H1 (cell line): ENCODE measurements around the gene ANKRD11. TPM values are rescaled to one million over a fixed set of nuclear protein-coding genes. Genes with fewer than 3 reads are reported as not detected.
A peak's percentile ranks its signal among the peaks of the same experiment; 100 is the strongest.

ENCODE experiments used
- CTCF ChIA-PET: fragments of 300-600 bp; sonication (Branson Sonifier 250); formaldehyde crosslinking; loops from one replicate; lab custom pipeline; 2021; ENCODE audit not compliant: partially characterized antibody; lab: Charles Lee
- POLR2A ChIA-PET: fragments of 300-600 bp; sonication (Branson Sonifier 250); formaldehyde crosslinking; loops from one replicate; lab custom pipeline; 2021; ENCODE audit warnings: inconsistent platforms; ENCODE audit not compliant: partially characterized antibody; lab: Charles Lee
- DNase-seq, 2 experiments: peaks; one replicate each; pipeline versions ENCODE4 v3.0.0 to v3.0.0-alpha.2; 2010 to 2022; ENCODE audit warnings: low spot score in 2 of 2, low read depth in 1 of 2, mixed read lengths in 1 of 2
- FAIRE-seq: peaks from 2 replicates; lab custom pipeline; 2011; peaks lifted over from hg19 to GRCh38; lab: Jason Lieb, UNC
- H2AFZ ChIP-seq: 2 replicates; pipeline ENCODE4 v1.8.1; 2012; ENCODE audit warnings: low read length, inconsistent platforms
- H2AK5ac ChIP-seq: 2 replicates; pipeline ENCODE4 v1.6.1; 2013; ENCODE audit warnings: low read depth, low read length
- H2BK120ac ChIP-seq: replicated peaks from 2 replicates; pipeline ENCODE3; 2013; ENCODE audit warnings: low read depth, low read length, inconsistent platforms
- H2BK12ac ChIP-seq: 2 replicates; pipeline ENCODE4 v1.6.1; 2013; ENCODE audit warnings: low read depth, low read length
- H2BK15ac ChIP-seq: 2 replicates; pipeline ENCODE4 v1.6.1; 2013; ENCODE audit warnings: low read length
- H2BK20ac ChIP-seq: 2 replicates; pipeline ENCODE4 v1.6.1; 2013; ENCODE audit warnings: low read length
- H2BK5ac ChIP-seq: 2 replicates; pipeline ENCODE4 v1.6.1; 2013; ENCODE audit warnings: low read depth, low read length
- H3K14ac ChIP-seq: 2 replicates; pipeline ENCODE4 v1.6.1; 2013; ENCODE audit warnings: inconsistent platforms; ENCODE audit not compliant: insufficient read length
- H3K18ac ChIP-seq: 2 replicates; pipeline ENCODE4 v1.6.1; 2013; ENCODE audit warnings: low read length; ENCODE audit errors: extremely low read depth
- H3K23ac ChIP-seq: 2 replicates; pipeline ENCODE4 v1.6.1; 2013; ENCODE audit warnings: inconsistent platforms; ENCODE audit not compliant: insufficient read length
- H3K23me2 ChIP-seq: 2 replicates; pipeline ENCODE4 v1.6.1; 2013; ENCODE audit warnings: low read depth, low read length
- H3K27ac ChIP-seq: 2 replicates; pipeline ENCODE4 v1.6.1; 2011; ENCODE audit warnings: low read depth, low read length, inconsistent platforms
- H3K27me3 ChIP-seq, 4 experiments: replicated peaks in 1 of 4; 1 replicate in 1 of 4; 2 replicates in 3 of 4; pipeline versions ENCODE4 v1.6.1 to v1.8.1; 2011 to 2013; ENCODE audit warnings: low read length in 3 of 4, mild to moderate bottlenecking in 3 of 4, inconsistent platforms in 2 of 4, mixed read lengths in 2 of 4, moderate library complexity in 1 of 4; ENCODE audit not compliant: control insufficient read depth in 3 of 4, insufficient read depth in 3 of 4; ENCODE audit errors: extremely low read depth in 1 of 4
- H3K36me3 ChIP-seq, 4 experiments: 2 replicates each; pipeline versions ENCODE4 v1.6.1 to v1.8.1; 2011 to 2013; ENCODE audit warnings: mild to moderate bottlenecking in 4 of 4, low read length in 3 of 4, moderate library complexity in 2 of 4, control low read depth in 1 of 4, inconsistent platforms in 1 of 4; ENCODE audit not compliant: insufficient read depth in 4 of 4, control insufficient read depth in 2 of 4
- H3K4ac ChIP-seq: replicated peaks from 2 replicates; pipeline ENCODE3; 2013; ENCODE audit warnings: low read length, low read depth, mixed read lengths, inconsistent platforms; ENCODE audit not compliant: insufficient read length
- H3K4me1 ChIP-seq, 4 experiments: replicated peaks in 1 of 4; 1 replicate in 1 of 4; 2 replicates in 3 of 4; pipeline versions ENCODE4 v1.6.1 to v1.8.1; 2011 to 2013; ENCODE audit warnings: low read length in 3 of 4, inconsistent platforms in 2 of 4, mixed read lengths in 1 of 4; ENCODE audit not compliant: insufficient read depth in 4 of 4, control insufficient read depth in 3 of 4
- H3K4me2 ChIP-seq, 2 experiments: 2 replicates each; pipeline versions ENCODE4 v1.6.1 to v1.8.1; 2011 to 2013; ENCODE audit warnings: low read depth in 2 of 2, low read length in 2 of 2, control low read depth in 1 of 2, inconsistent platforms in 1 of 2, mild to moderate bottlenecking in 1 of 2; ENCODE audit not compliant: insufficient read depth in 1 of 2
- H3K4me3 ChIP-seq, 4 experiments: fragments of 200-600, 300-600 bp in 1 of 4; sonication (generic), shearing (Covaris generic), sonication (Bioruptor Twin) in 1 of 4; 2 replicates each; pipeline versions ENCODE4 v1.5.1 to v1.8.1; 2011 to 2016; ENCODE audit warnings: low read length in 4 of 4, low read depth in 3 of 4, control low read depth in 2 of 4, inconsistent platforms in 2 of 4, mild to moderate bottlenecking in 2 of 4, mixed read lengths in 1 of 4, moderate library complexity in 1 of 4; ENCODE audit not compliant: insufficient read depth in 2 of 4; ENCODE audit errors: extremely low read depth in 1 of 4
- H3K56ac ChIP-seq: replicated peaks from 2 replicates; pipeline ENCODE3; 2013; ENCODE audit warnings: low read depth, mild to moderate bottlenecking, mixed read lengths, low read length, inconsistent platforms; ENCODE audit not compliant: insufficient read length
- H3K79me1 ChIP-seq: 2 replicates; pipeline ENCODE4 v1.6.1; 2013; ENCODE audit warnings: low read depth, low read length, control low read depth
- H3K79me2 ChIP-seq, 2 experiments: 2 replicates each; pipeline versions ENCODE4 v1.6.1 to v1.8.1; 2012 to 2013; ENCODE audit warnings: low read length in 2 of 2, mild to moderate bottlenecking in 2 of 2, inconsistent platforms in 1 of 2; ENCODE audit not compliant: insufficient read depth in 2 of 2, control insufficient read depth in 1 of 2
- H3K9ac ChIP-seq, 4 experiments: replicated peaks in 1 of 4; 1 replicate in 1 of 4; 2 replicates in 3 of 4; pipeline versions ENCODE4 v1.6.1 to v1.8.1; 2011 to 2013; ENCODE audit warnings: low read depth in 3 of 4, low read length in 3 of 4, control low read depth in 2 of 4, mild to moderate bottlenecking in 2 of 4, moderate library complexity in 2 of 4, inconsistent platforms in 1 of 4; ENCODE audit errors: extremely low read depth in 1 of 4
- H3K9me3 ChIP-seq, 2 experiments: 2 replicates each; pipeline versions ENCODE4 v1.6.1 to v1.8.1; 2012 to 2013; ENCODE audit warnings: mild to moderate bottlenecking in 2 of 2, moderate library complexity in 2 of 2, control low read depth in 1 of 2, inconsistent platforms in 1 of 2, low read depth in 1 of 2, low read length in 1 of 2, mixed read lengths in 1 of 2; ENCODE audit not compliant: insufficient read depth in 2 of 2
- H4K20me1 ChIP-seq, 2 experiments: replicated peaks in 1 of 2; 2 replicates each; pipeline versions ENCODE3 to v1.8.1; 2011 to 2013; ENCODE audit warnings: inconsistent platforms in 2 of 2, low read length in 2 of 2, mild to moderate bottlenecking in 1 of 2; ENCODE audit not compliant: insufficient read depth in 2 of 2, control insufficient read depth in 1 of 2
- H4K5ac ChIP-seq: 2 replicates; pipeline ENCODE4 v1.6.1; 2013; ENCODE audit warnings: low read length, low read depth, mixed read lengths, inconsistent platforms; ENCODE audit not compliant: insufficient read length
- H4K8ac ChIP-seq: 2 replicates; pipeline ENCODE4 v1.8.0; 2013; ENCODE audit warnings: mild to moderate bottlenecking, moderate library complexity, low read length, inconsistent platforms; ENCODE audit not compliant: insufficient read depth; ENCODE audit errors: extremely low read depth
- H4K91ac ChIP-seq: replicated peaks from 2 replicates; pipeline ENCODE3; 2013; ENCODE audit warnings: low read length, mixed read lengths, inconsistent platforms; ENCODE audit not compliant: insufficient read length
- BACH1 ChIP-seq: IDR thresholded peaks from 2 replicates; pipeline ENCODE4 v1.6.1; 2012; ENCODE audit warnings: low read length, improper control_type of control experiment
- BCL11A ChIP-seq, 2 experiments: IDR thresholded peaks; one replicate each; pipeline ENCODE4 v1.6.1; 2011; ENCODE audit warnings: low read depth in 2 of 2, low read length in 2 of 2, mild to moderate bottlenecking in 2 of 2
- EP300 ChIP-seq, 2 experiments: IDR thresholded peaks; 1 replicate in 1 of 2; 2 replicates in 1 of 2; pipeline ENCODE4 v1.6.1; 2011 to 2012; ENCODE audit warnings: low read depth in 2 of 2, low read length in 2 of 2, mild to moderate bottlenecking in 2 of 2, borderline replicate concordance in 1 of 2, inconsistent platforms in 1 of 2, moderate library complexity in 1 of 2
- HDAC6 ChIP-seq: IDR thresholded peaks from one replicate; pipeline ENCODE4 v1.7.1; 2012; ENCODE audit warnings: low read depth, mild to moderate bottlenecking, inconsistent platforms, low read length, moderate library complexity
- SIN3A ChIP-seq, 2 experiments: IDR thresholded peaks in 1 of 2; conservative IDR thresholded peaks in 1 of 2; 2 replicates each; pipeline ENCODE4 v1.6.1; 2011 to 2012; ENCODE audit warnings: low read length in 2 of 2, improper control_type of control experiment in 1 of 2, low read depth in 1 of 2, mild to moderate bottlenecking in 1 of 2
- SIX5 ChIP-seq: IDR thresholded peaks from 2 replicates; pipeline ENCODE4 v1.6.1; 2011; ENCODE audit warnings: mild to moderate bottlenecking, low read depth, low read length
- SP4 ChIP-seq: IDR thresholded peaks from 2 replicates; pipeline ENCODE4 v1.6.1; 2012; ENCODE audit warnings: low read length, inconsistent platforms
- WGBS, 2 experiments: shearing (Covaris generic) in 1 of 2; methylation state at CpG; one replicate each; pipeline versions ENCODE4 v1.1.6 to v1.1.7; 2013 to 2015; ENCODE audit warnings: low lambda C conversion rate in 2 of 2, mixed read lengths in 2 of 2, inconsistent platforms in 1 of 2, low coverage in 1 of 2, missing lambda C conversion rate in 1 of 2; ENCODE audit not compliant: insufficient replicate concordance in 2 of 2, insufficient coverage in 1 of 2, insufficient read length in 1 of 2; ENCODE audit errors: extremely low coverage in 1 of 2, missing lambda C conversion rate in 1 of 2; 5-methylcytosine and 5-hydroxymethylcytosine counted together
- polyA plus RNA-seq, 7 experiments: library from polyadenylated mRNA; depleted of rRNA in 3 of 7; stranded (reverse) in 5 of 7; unstranded in 2 of 7; fragments of >200 nt in 5 of 7; fragments of 200-250 nt in 2 of 7; gene quantifications; 1 replicate in 5 of 7; 2 replicates in 1 of 7; 4 replicates in 1 of 7; pipeline versions ENCODE4 v1.2.1 to v1.2.3, GENCODE V29; 2011 to 2013; ENCODE audit warnings: missing spikeins in 2 of 7, mixed read lengths in 2 of 7
- total RNA-seq: library from RNA; stranded (reverse); fragmentation: NEBNext Ultra II Directional; extraction: Animal tissue kit (Norgen Biotek cat#: 25700); gene quantifications from 2 replicates; pipeline ENCODE4 v1.2.1, GENCODE V29; 2021
- TF ChIP-seq, protein P1 (sequence below): IDR thresholded peaks from 2 replicates; pipeline ENCODE4 v1.6.1; 2011; ENCODE audit warnings: low read length, improper control_type of control experiment
- TF ChIP-seq, protein P2 (sequence below): IDR thresholded peaks from 2 replicates; pipeline ENCODE4 v1.6.1; 2012; ENCODE audit warnings: low read length, inconsistent platforms
- TF ChIP-seq, protein P3 (sequence below): IDR thresholded peaks from 2 replicates; pipeline ENCODE4 v1.6.1; 2012; ENCODE audit warnings: inconsistent platforms

ANKRD11 gene
- total and polyA plus RNA-seq, 2 of the 8 experiments (the other 6 are each of a cell fraction or from before 2014, with no cell fraction given), result 46.5 to 142 TPM

DNA sequence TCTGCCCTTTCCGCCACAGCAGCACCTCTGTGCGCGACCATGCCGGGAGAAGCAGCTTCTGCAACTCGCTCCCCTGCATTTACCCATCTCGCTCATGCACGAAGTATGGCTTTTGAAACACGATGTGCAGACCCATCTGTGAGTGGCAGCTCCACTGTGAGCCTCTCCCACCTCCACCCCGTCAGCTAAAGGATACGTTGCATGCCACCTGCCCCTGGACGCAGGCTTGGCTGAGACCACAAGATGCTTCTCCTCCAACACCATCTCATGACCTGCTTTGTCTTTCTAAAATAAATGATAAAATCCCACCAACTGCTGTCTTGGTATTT lies 172.0 kb downstream of the ANKRD11 start:
- Histone ChIP-seq H3K18ac (no peak overlapping the region), H3K79me1 (peaks cover 51% of the 10 kb centered on the region), H2BK20ac (no peak overlapping the region), H2AK5ac (no peak overlapping the region), H3K79me2 (peaks cover 4 to 97% of the 10 kb centered on the region in 2 experiments), H3K4me2 (no peak overlapping the region), H4K91ac (no peak overlapping the region), H2BK12ac (0 out of 2 replicates have a peak overlapping the region, but pooled peaks have one; percentile 43), H3K56ac (no peak overlapping the region), H3K4me3 (no peak overlapping the region), H3K23me2 (no peaks in the 10 kb centered on the region), H2BK15ac (no peak overlapping the region), H3K4ac (no peak overlapping the region), H3K14ac (no peak overlapping the region), H3K36me3 (peaks cover 0 to 5% (median 0%) of the 10 kb centered on the region in 4 experiments; a peak in 1 of 8 replicates), H3K27me3 (no peaks in the 10 kb centered on the region), H4K20me1 (peaks cover 58 to 72% of the 10 kb centered on the region in 2 experiments), H2BK120ac (no peak overlapping the region), H3K23ac (no peak overlapping the region), H3K4me1 (peaks cover 13 to 61% (median 36%) of the 10 kb centered on the region in 4 experiments), H3K9ac (no peak overlapping the region), H3K27ac (no peak overlapping the region), H3K9me3 (no peaks in the 10 kb centered on the region), H2AFZ (no peak overlapping the region), H4K5ac (no peak overlapping the region), H2BK5ac (0 out of 2 replicates have a peak overlapping the region, but pooled peaks have one; percentile 79), H4K8ac (no peak overlapping the region)
- POLR2A ChIA-PET, result interaction anchor here (0.6 kb wide), 1 partner anchor 396 kb away, joined by 3 read pairs; no protein-coding TSS in a partner anchor
- 87% methylated on average over 11 of the region's 11 CpGs; no CpG with 5 or more reads in 1 of the 2 experiments for WGBS, 2 experiments
- FAIRE-seq (no peak), DNase-seq (no peak)
- CTCF ChIA-PET, result interaction anchor here (0.9 to 2.2 kb wide), 5 partner anchors 8 to 191 kb away, joined by 3 to 17 read pairs (median 6); no protein-coding TSS in a partner anchor
- no peak for TF ChIP-seq EP300 (IDR thresholded peaks at IDR 0.05; ENCODE audit: borderline replicate concordance in 1 of 2, low read depth in 2 of 2, low read length in 2 of 2)
- TF ChIP-seq, protein P1, sequence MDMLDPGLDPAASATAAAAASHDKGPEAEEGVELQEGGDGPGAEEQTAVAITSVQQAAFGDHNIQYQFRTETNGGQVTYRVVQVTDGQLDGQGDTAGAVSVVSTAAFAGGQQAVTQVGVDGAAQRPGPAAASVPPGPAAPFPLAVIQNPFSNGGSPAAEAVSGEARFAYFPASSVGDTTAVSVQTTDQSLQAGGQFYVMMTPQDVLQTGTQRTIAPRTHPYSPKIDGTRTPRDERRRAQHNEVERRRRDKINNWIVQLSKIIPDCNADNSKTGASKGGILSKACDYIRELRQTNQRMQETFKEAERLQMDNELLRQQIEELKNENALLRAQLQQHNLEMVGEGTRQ, result no peak
- TF ChIP-seq SP4, result no peak
- TF ChIP-seq, protein P2, sequence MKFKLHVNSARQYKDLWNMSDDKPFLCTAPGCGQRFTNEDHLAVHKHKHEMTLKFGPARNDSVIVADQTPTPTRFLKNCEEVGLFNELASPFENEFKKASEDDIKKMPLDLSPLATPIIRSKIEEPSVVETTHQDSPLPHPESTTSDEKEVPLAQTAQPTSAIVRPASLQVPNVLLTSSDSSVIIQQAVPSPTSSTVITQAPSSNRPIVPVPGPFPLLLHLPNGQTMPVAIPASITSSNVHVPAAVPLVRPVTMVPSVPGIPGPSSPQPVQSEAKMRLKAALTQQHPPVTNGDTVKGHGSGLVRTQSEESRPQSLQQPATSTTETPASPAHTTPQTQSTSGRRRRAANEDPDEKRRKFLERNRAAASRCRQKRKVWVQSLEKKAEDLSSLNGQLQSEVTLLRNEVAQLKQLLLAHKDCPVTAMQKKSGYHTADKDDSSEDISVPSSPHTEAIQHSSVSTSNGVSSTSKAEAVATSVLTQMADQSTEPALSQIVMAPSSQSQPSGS, result no peak
- TF ChIP-seq BCL11A (IDR thresholded peaks at IDR 0.05; ENCODE audit: low read depth in 2 of 2, low read length in 2 of 2), result no peak
- TF ChIP-seq SIN3A (conservative IDR thresholded peaks at IDR 0.05 in 1 of 2, IDR thresholded peaks at IDR 0.05 in 1 of 2; ENCODE audit: low read depth in 1 of 2, low read length in 2 of 2), result no peak
- TF ChIP-seq HDAC6, result no peak
- TF ChIP-seq, protein P3, sequence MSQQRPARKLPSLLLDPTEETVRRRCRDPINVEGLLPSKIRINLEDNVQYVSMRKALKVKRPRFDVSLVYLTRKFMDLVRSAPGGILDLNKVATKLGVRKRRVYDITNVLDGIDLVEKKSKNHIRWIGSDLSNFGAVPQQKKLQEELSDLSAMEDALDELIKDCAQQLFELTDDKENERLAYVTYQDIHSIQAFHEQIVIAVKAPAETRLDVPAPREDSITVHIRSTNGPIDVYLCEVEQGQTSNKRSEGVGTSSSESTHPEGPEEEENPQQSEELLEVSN, result no peak
- no peak for TF ChIP-seq BACH1
- TF ChIP-seq SIX5, result no peak
